B cell (primary cell): ENCODE measurements around the gene PLEKHA7. TPM values are rescaled to one million over a fixed set of nuclear protein-coding genes. Genes with fewer than 3 reads are reported as not detected.

ENCODE experiments used
- ATAC-seq: fragments of 200-7000 bp; cut with Tn5 transposase; one replicate; pipeline ENCODE4 v1.10.0; 2021; ENCODE audit warnings: low read depth, mild to moderate bottlenecking, moderate number of reproducible peaks, moderate library complexity
- CTCF ChIA-PET: fragments of 350-600 bp; sonication (Branson Sonifier 250); formaldehyde crosslinking; loops from one replicate; lab custom pipeline; 2021; ENCODE audit warnings: antibody characterized with exemption, inconsistent platforms; lab: Charles Lee
- POLR2A ChIA-PET: fragments of 350-600 bp; sonication (Branson Sonifier 250); formaldehyde crosslinking; loops from one replicate; lab custom pipeline; 2021; ENCODE audit warnings: antibody characterized with exemption; lab: Charles Lee
- DNase-seq: peaks from one replicate; pipeline ENCODE4 v3.0.0; 2013
- H2AFZ ChIP-seq: 2 replicates; pipeline ENCODE4 v1.6.1; 2012; ENCODE audit warnings: mild to moderate bottlenecking, low read depth, low read length; ENCODE audit not compliant: insufficient read depth, poor library complexity, severe bottlenecking
- H3K27ac ChIP-seq, 2 donors: 1 replicate in 1 of 2; 2 replicates in 1 of 2; pipeline ENCODE4 v1.5.1; 2012 to 2013; ENCODE audit warnings: low read length in 2 of 2, mild to moderate bottlenecking in 2 of 2, moderate library complexity in 1 of 2
- H3K27me3 ChIP-seq, 4 experiments: fragments of 200-600 bp in 1 of 4; sonication (generic) in 1 of 4; replicated peaks in 1 of 4; 1 replicate in 2 of 4; 2 replicates in 2 of 4; pipeline versions ENCODE4 v1.6.1 to v1.7.0; 2013 to 2016; ENCODE audit warnings: low read length in 3 of 4, mild to moderate bottlenecking in 2 of 4, mixed read lengths in 1 of 4, moderate library complexity in 1 of 4; ENCODE audit not compliant: insufficient read depth in 4 of 4, control insufficient read depth in 3 of 4; ENCODE audit errors: control extremely low read depth in 1 of 4
- H3K36me3 ChIP-seq, 2 experiments: replicated peaks in 1 of 2; 1 replicate in 1 of 2; 2 replicates in 1 of 2; pipeline versions ENCODE4 v1.6.1 to v1.7.1; 2013; ENCODE audit warnings: low read length in 1 of 2; ENCODE audit not compliant: insufficient read depth in 2 of 2, control insufficient read depth in 1 of 2; ENCODE audit errors: control extremely low read depth in 1 of 2, extremely low read depth in 1 of 2
- H3K4me1 ChIP-seq, 2 donors: fragments of 200-600 bp in 1 of 2; sonication (generic) in 1 of 2; 1 replicate in 1 of 2; 2 replicates in 1 of 2; pipeline versions ENCODE4 v1.5.1 to v1.6.1; 2013 to 2017; ENCODE audit warnings: low read length in 2 of 2; ENCODE audit not compliant: control insufficient read depth in 2 of 2, insufficient read depth in 2 of 2
- H3K4me2 ChIP-seq: replicated peaks from 2 replicates; pipeline ENCODE3; 2012; ENCODE audit warnings: mild to moderate bottlenecking, low read depth, low read length; ENCODE audit not compliant: poor library complexity, severe bottlenecking
- H3K4me3 ChIP-seq, 5 experiments: fragments of 200-600 bp in 1 of 5; sonication (generic) in 1 of 5; 1 replicate in 3 of 5; 2 replicates in 2 of 5; pipeline versions ENCODE4 v1.5.1 to v1.7.0; 2011 to 2016; ENCODE audit warnings: low read length in 4 of 5, mild to moderate bottlenecking in 4 of 5, low read depth in 2 of 5, control low read depth in 1 of 5, moderate library complexity in 1 of 5; ENCODE audit not compliant: insufficient read depth in 1 of 5; ENCODE audit errors: control extremely low read depth in 1 of 5, extremely low read depth in 1 of 5
- H3K79me2 ChIP-seq: fragments of 200-600 bp; sonication (generic); one replicate; pipeline ENCODE4 v1.6.0; 2016; ENCODE audit warnings: low read length; ENCODE audit not compliant: control insufficient read depth, insufficient read depth
- H3K9ac ChIP-seq: fragments of 200-600 bp; sonication (generic); 2 replicates; pipeline ENCODE4 v1.6.1; 2017; ENCODE audit warnings: mild to moderate bottlenecking, low read length, moderate library complexity
- H3K9me3 ChIP-seq, 3 donors: one replicate each; pipeline versions ENCODE4 v1.6.1 to v1.7.1; 2013; ENCODE audit warnings: low read length in 2 of 3; ENCODE audit not compliant: control insufficient read depth in 2 of 3, insufficient read depth in 1 of 3; ENCODE audit errors: control extremely low read depth in 1 of 3
- H4K20me1 ChIP-seq: 2 replicates; pipeline ENCODE4 v1.6.0; 2012; ENCODE audit warnings: mild to moderate bottlenecking, low read length; ENCODE audit not compliant: insufficient read depth, control insufficient read depth, poor library complexity, severe bottlenecking
- H3K27ac Mint-ChIP-seq: one replicate; pipeline ENCODE4 v1.8.0; 2021; ENCODE audit warnings: mixed read lengths
- H3K27me3 Mint-ChIP-seq: one replicate; pipeline ENCODE4 v1.8.0; 2021; ENCODE audit warnings: mixed read lengths
- H3K4me1 Mint-ChIP-seq: one replicate; pipeline ENCODE4 v1.8.0; 2021; ENCODE audit warnings: mixed read lengths
- H3K4me3 Mint-ChIP-seq: one replicate; pipeline ENCODE4 v1.8.0; 2021; ENCODE audit warnings: mixed read lengths
- H3K9me3 Mint-ChIP-seq: one replicate; pipeline ENCODE4 v1.8.0; 2022; ENCODE audit warnings: mixed read lengths; ENCODE audit not compliant: insufficient read depth
- EZH2 ChIP-seq: IDR thresholded peaks from 2 replicates; pipeline ENCODE4 v1.6.1; 2012; ENCODE audit warnings: borderline replicate concordance, low read depth, mild to moderate bottlenecking, moderate library complexity, low read length; ENCODE audit not compliant: insufficient read depth, poor library complexity, severe bottlenecking
- WGBS: methylation state at CpG from one replicate; pipeline ENCODE4 v1.1.5; 2013; ENCODE audit warnings: missing lambda C conversion rate; ENCODE audit not compliant: insufficient coverage; 5-methylcytosine and 5-hydroxymethylcytosine counted together
- intact Hi-C: fragments of 100-400 bp; cut with micrococcal nuclease; formaldehyde crosslinking; loops from one replicate; pipeline ENCODE4 v1.10.0; 2022
- polyA plus RNA-seq: library from polyadenylated mRNA; depleted of rRNA; stranded (reverse); fragments of >200 nt; gene quantifications from 2 replicates; pipeline ENCODE4 v1.2.3, GENCODE V29; 2012
- total RNA-seq, 2 donors: library from RNA; stranded (reverse); fragments of 120-200 nt in 1 of 2; gene quantifications; 1 replicate in 1 of 2; 2 replicates in 1 of 2; pipeline versions ENCODE4 v1.2.3 to v1.2.4, GENCODE V29; 2013 to 2022
- TF ChIP-seq, protein P1 (sequence below): fragments of 200-600 bp; IDR thresholded peaks from one replicate; pipeline ENCODE4 v1.8.0; 2022; ENCODE audit warnings: antibody characterized with exemption, mild to moderate bottlenecking

Gene PLEKHA7
- total and polyA plus RNA-seq, 2 donors (not counting 1 experiment from before 2014, with no cell fraction given): 1.7 to 8.2 TPM

DNA sequence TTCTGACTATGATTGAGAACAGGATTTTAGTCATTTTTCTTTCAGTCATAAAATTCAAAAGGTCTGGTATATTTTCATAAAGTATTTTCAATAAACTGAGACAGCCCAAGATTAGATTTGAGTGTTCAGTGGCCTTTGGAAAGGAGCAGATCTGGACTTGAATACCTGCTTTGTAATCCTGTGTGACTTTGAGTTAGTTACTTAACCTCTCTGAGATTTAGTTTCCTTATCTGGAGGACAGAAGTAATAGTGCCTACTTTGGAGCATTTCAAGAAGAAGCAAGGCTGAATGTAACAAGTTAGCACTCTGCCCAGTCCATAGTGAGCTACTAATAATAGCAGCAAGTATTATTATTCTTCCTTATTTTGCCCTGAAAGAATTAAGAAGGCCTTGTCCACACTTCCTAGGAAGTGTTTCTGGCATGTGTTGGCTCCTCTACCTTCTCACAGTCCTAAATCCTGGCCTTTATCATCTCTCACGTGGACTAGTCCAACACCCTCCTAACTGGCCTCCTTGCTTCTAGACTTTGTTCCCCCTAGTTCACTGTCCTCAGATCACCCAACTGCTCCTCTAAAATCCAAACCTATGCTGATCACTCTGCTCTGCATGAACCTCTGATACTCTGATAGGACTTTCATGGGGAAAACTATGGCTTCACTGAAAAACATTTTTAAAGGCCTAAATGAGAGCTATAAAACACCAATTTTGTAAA lies 115.8 kb downstream of the PLEKHA7 start:
- peaks cover 34% of the 10 kb centered on the region for H3K4me1 Mint-ChIP-seq
- ATAC-seq (no peak), DNase-seq (no peak)
- H3K27ac Mint-ChIP-seq: no peak overlapping the region
- Histone ChIP-seq H2AFZ (no peak overlapping the region), H3K4me1 (peaks cover 17 to 25% of the 10 kb centered on the region in 2 donors), H3K9me3 (no peaks in the 10 kb centered on the region), H3K79me2 (no peaks in the 10 kb centered on the region), H3K4me3 (no peak overlapping the region), H3K36me3 (no peaks in the 10 kb centered on the region), H3K4me2 (no peak overlapping the region), H3K27ac (no peak overlapping the region), H3K27me3 (no peaks in the 10 kb centered on the region), H3K9ac (no peak overlapping the region), H4K20me1 (no peaks in the 10 kb centered on the region)
- ChIA-PET CTCF (no interaction called here), POLR2A (no interaction called here)
- no peak overlapping the region for H3K4me3 Mint-ChIP-seq
- H3K9me3 Mint-ChIP-seq: no peaks in the 10 kb centered on the region
- 100% methylated on average over 1 of the region's 1 CpG for WGBS
- TF ChIP-seq, protein P1, sequence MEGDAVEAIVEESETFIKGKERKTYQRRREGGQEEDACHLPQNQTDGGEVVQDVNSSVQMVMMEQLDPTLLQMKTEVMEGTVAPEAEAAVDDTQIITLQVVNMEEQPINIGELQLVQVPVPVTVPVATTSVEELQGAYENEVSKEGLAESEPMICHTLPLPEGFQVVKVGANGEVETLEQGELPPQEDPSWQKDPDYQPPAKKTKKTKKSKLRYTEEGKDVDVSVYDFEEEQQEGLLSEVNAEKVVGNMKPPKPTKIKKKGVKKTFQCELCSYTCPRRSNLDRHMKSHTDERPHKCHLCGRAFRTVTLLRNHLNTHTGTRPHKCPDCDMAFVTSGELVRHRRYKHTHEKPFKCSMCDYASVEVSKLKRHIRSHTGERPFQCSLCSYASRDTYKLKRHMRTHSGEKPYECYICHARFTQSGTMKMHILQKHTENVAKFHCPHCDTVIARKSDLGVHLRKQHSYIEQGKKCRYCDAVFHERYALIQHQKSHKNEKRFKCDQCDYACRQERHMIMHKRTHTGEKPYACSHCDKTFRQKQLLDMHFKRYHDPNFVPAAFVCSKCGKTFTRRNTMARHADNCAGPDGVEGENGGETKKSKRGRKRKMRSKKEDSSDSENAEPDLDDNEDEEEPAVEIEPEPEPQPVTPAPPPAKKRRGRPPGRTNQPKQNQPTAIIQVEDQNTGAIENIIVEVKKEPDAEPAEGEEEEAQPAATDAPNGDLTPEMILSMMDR: no peak
- TF ChIP-seq EZH2: no peak
- H3K27me3 Mint-ChIP-seq: no peaks in the 10 kb centered on the region
- intact Hi-C loops: no loop called here

DNA sequence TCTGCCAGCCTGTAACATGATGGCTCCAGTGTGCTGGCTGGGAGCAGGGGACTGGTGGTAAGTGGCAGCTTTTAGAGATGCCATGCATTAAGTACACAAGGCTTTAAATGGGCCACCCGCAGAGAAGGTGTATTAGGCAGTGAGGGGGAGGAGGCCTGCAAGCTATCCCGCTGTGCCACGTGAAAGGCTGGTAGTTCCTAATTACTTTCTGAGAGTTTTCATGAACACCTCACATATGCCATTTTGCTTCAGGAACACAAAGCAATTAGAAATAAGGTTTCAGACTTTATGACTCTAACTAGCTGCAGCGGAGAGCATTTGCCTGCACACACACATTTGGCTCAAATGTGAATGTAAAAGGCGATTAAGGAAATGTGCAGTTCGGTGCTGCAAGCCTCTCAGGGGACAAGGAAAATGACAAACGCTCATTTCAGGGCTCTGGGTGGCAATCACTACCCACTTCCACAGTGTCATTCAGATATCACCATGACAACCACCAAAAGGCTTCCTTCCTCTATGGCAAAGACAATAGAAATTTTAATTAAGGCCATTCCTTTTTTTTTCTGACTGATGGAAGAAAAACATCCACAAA lies 116.6 kb downstream of the PLEKHA7 start:
- no peak for ATAC-seq
- ChIA-PET CTCF (no interaction called here), POLR2A (no interaction called here)
- no peak overlapping the region for H3K4me3 Mint-ChIP-seq
- Histone ChIP-seq H3K79me2 (no peaks in the 10 kb centered on the region), H3K4me2 (no peak overlapping the region), H2AFZ (no peak overlapping the region), H3K36me3 (no peaks in the 10 kb centered on the region), H3K9me3 (no peaks in the 10 kb centered on the region), H4K20me1 (no peaks in the 10 kb centered on the region), H3K27ac (no peak overlapping the region), H3K4me1 (peaks cover 8 to 17% of the 10 kb centered on the region in 2 donors), H3K27me3 (no peaks in the 10 kb centered on the region), H3K4me3 (no peak overlapping the region), H3K9ac (no peak overlapping the region)
- peaks cover 25% of the 10 kb centered on the region for H3K4me1 Mint-ChIP-seq
- intact Hi-C loops: no loop called here
- H3K9me3 Mint-ChIP-seq: no peaks in the 10 kb centered on the region
- no peaks in the 10 kb centered on the region for H3K27me3 Mint-ChIP-seq
- TF ChIP-seq EZH2: no peak
- TF ChIP-seq, protein P1: no peak
- H3K27ac Mint-ChIP-seq: no peak overlapping the region
- no peak for DNase-seq
- whole genome bisulfite sequencing: 0% methylated on average over 1 of the region's 7 CpGs
